ENCODE results near the gene CYB561D1. TPM values are rescaled to one million over a fixed set of nuclear protein-coding genes. Genes with fewer than 3 reads are reported as not detected.

CYB561D1 gene
- total and polyA plus RNA-seq, 9 of the 15 experiments (the other 6 are each of a cell fraction or from before 2014, with no cell fraction given), result 0.71 to 7.2 (median 3.5) TPM

- no peak overlapping the region; a peak in 1 of 4 replicates for H3K9ac ChIP-seq (ENCODE audit: insufficient read depth in 1 of 2, low read depth in 2 of 2, low read length in 2 of 2)
- ATAC-seq, result no peak
- H3K79me2 ChIP-seq (ENCODE audit: control insufficient read depth, insufficient read depth, low read length), result no peaks in the 10 kb centered on the region
- no TSS peak for BruUV-seq (replicated peaks)
- no peak for FAIRE-seq
- POLR2A ChIA-PET, result interaction anchor here (0.6 to 1.4 kb wide), 3 partner anchors 12 to 321 kb away, joined by 3 to 4 read pairs (median 4); partner anchors contain the start of gene GNAI3
- CTCF ChIA-PET (ENCODE audit: low intra/inter-chr PET ratio), result no interaction called here
- in situ Hi-C loops (cut with MboI) (no loop called here), intact Hi-C loops (cut with micrococcal nuclease) (loop anchor here (10.0 kb wide), 1 partner anchor 421 kb away; the partner anchor contains the start of gene ELAPOR1)
- no peak for DNase-seq (ENCODE audit: extremely low read depth in 1 of 4, low spot score in 3 of 4)
- peaks cover 9 to 14% of the 10 kb centered on the region in 2 experiments; a peak in 4 of 5 replicates for H3K4me1 ChIP-seq (replicated peaks in 1 of 2; ENCODE audit: control insufficient read depth in 2 of 2, insufficient read depth in 2 of 2, low read length in 2 of 2)
- H3K27me3 ChIP-seq (ENCODE audit: control insufficient read depth in 2 of 2, insufficient read depth in 2 of 2, low read length in 2 of 2), result peaks cover 0 to 9% of the 10 kb centered on the region in 2 experiments; a peak in 2 of 5 replicates
- WGBS (ENCODE audit: insufficient coverage, low coverage, missing lambda C conversion rate), result 13% methylated on average over 4 of the region's 4 CpGs
- H3K27ac ChIP-seq (ENCODE audit: extremely low read depth, low read depth, low read length), result no peak overlapping the region
- TF ChIP-seq CEBPB (tag; IDR thresholded peaks at IDR 0.05) (peak; percentile 82), ZNF133 (CRISPR knock-in tag; IDR thresholded peaks at IDR 0.05) (no peak), BACH1 (tag; IDR thresholded peaks at IDR 0.05) (no peak), FOXJ2 (tag; IDR thresholded peaks at IDR 0.05) (0 out of 2 replicates have a peak, but pooled peaks have one; percentile 8)
- H4K20me1 ChIP-seq (replicated peaks; ENCODE audit: control insufficient read depth, insufficient read depth, low read length), result no peaks in the 10 kb centered on the region
- H3K9me1 ChIP-seq (ENCODE audit: control insufficient read depth, insufficient read depth, low read length), result no peaks in the 10 kb centered on the region
- no peaks in the 10 kb centered on the region for H3K9me3 ChIP-seq (replicated peaks; ENCODE audit: control insufficient read depth, insufficient read depth, low read depth, low read length)
- H2AFZ ChIP-seq (ENCODE audit: low read depth, low read length), result no peak overlapping the region
- H3K4me3 ChIP-seq, result no peak overlapping the region
- H3K36me3 ChIP-seq (ENCODE audit: control insufficient read depth, insufficient read depth, low read length), result no peaks in the 10 kb centered on the region
- H3K4me2 ChIP-seq (ENCODE audit: insufficient read depth, low read length), result no peak overlapping the region
Measured at GRCh38 chr1:109535481-109535880, 41.6 kb downstream of the CYB561D1 start.

GRCh38 chr1:109535971-109536491 lies 42.1 kb downstream of the CYB561D1 start:
- Histone ChIP-seq H3K36me3 (ENCODE audit: control insufficient read depth, insufficient read depth, low read length) (no peaks in the 10 kb centered on the region), H3K9ac (ENCODE audit: insufficient read depth in 1 of 2, low read depth in 2 of 2, low read length in 2 of 2) (no peak overlapping the region), H4K20me1 (replicated peaks; ENCODE audit: control insufficient read depth, insufficient read depth, low read length) (no peaks in the 10 kb centered on the region), H3K27me3 (ENCODE audit: control insufficient read depth in 2 of 2, insufficient read depth in 2 of 2, low read length in 2 of 2) (peaks cover 0 to 13% of the 10 kb centered on the region in 2 experiments; a peak in 2 of 5 replicates), H3K4me2 (ENCODE audit: insufficient read depth, low read length) (no peak overlapping the region), H3K4me3 (no peak overlapping the region), H3K79me2 (ENCODE audit: control insufficient read depth, insufficient read depth, low read length) (no peaks in the 10 kb centered on the region), H3K27ac (ENCODE audit: extremely low read depth, low read depth, low read length) (no peak overlapping the region), H3K9me3 (replicated peaks; ENCODE audit: control insufficient read depth, insufficient read depth, low read depth, low read length) (no peaks in the 10 kb centered on the region), H3K4me1 (replicated peaks in 1 of 2; ENCODE audit: control insufficient read depth in 2 of 2, insufficient read depth in 2 of 2, low read length in 2 of 2) (peaks cover 9% of the 10 kb centered on the region in 2 experiments; a peak in 4 of 5 replicates), H2AFZ (ENCODE audit: low read depth, low read length) (no peak overlapping the region), H3K9me1 (ENCODE audit: control insufficient read depth, insufficient read depth, low read length) (no peaks in the 10 kb centered on the region)
- FAIRE-seq (no peak), DNase-seq (ENCODE audit: extremely low read depth in 1 of 4, low spot score in 3 of 4) (no peak), ATAC-seq (no peak)
- ChIA-PET POLR2A (interaction anchor here (0.6 to 1.4 kb wide), 2 partner anchors 12 to 34 kb away, joined by 3 to 4 read pairs; partner anchors contain the start of gene GNAI3), CTCF (ENCODE audit: low intra/inter-chr PET ratio) (no interaction called here)
- WGBS (ENCODE audit: insufficient coverage, low coverage, missing lambda C conversion rate), result 46% methylated on average over 3 of the region's 5 CpGs
- intact Hi-C loops (cut with micrococcal nuclease), result loop anchor here (10.0 kb wide), 1 partner anchor 421 kb away; the partner anchor contains the start of gene ELAPOR1
- BruUV-seq (replicated peaks), result no TSS peak
- in situ Hi-C loops (cut with MboI), result no loop called here
- TF ChIP-seq GTF2B (IDR thresholded peaks at IDR 0.05; ENCODE audit: extremely low read depth, insufficient read length) (no peak), RNF2 (IDR thresholded peaks at IDR 0.05) (no peak), FOXJ2 (tag; IDR thresholded peaks at IDR 0.05) (0 out of 2 replicates have a peak, but pooled peaks have one; percentile 16), POLR2AphosphoS2 (IDR thresholded peaks at IDR 0.05; ENCODE audit: low read length) (no peak), PATZ1 (CRISPR knock-in tag; IDR thresholded peaks at IDR 0.05; ENCODE audit: borderline replicate concordance) (no peak)

Data from K562 (cell line).